ENCODE data around the gene TAOK2. TPM values are rescaled to one million over a fixed set of nuclear protein-coding genes. Genes with fewer than 3 reads are reported as not detected.

TAOK2 gene
- total RNA-seq, 2 donors from 2014 or later: 39.6 to 66.8 TPM

- no peak overlapping the region for H3K27ac Mint-ChIP-seq
- no peaks in the 10 kb centered on the region for H3K27me3 Mint-ChIP-seq
- ATAC-seq (no peak), DNase-seq (ENCODE audit: low spot score) (no peak)
- no peaks in the 10 kb centered on the region for H3K9me3 Mint-ChIP-seq
- H3K36me3 Mint-ChIP-seq: no peaks in the 10 kb centered on the region
- H3K4me3 Mint-ChIP-seq: no peak overlapping the region
- peaks cover 6 to 7% of the 10 kb centered on the region in 2 donors for H3K4me1 Mint-ChIP-seq (ENCODE audit: low read depth in 2 of 2)
Observed at GRCh38 chr16:30041841-30042240, 68.2 kb downstream of the TAOK2 start.

Other genes starting within 250 kb of the TAOK2 start
- 10 to 100 TPM; 15.1 to 17.9 TPM for gene C16orf54, start 227.9 kb upstream of the TAOK2 start, total RNA-seq
- not detected for gene ZG16, start 195.6 kb upstream of the TAOK2 start, total RNA-seq
- 100 to 1,000 TPM in 1 of 2 donors, 10 to 100 TPM in 1; 63.4 to 174 TPM for gene KIF22, start 183.1 kb upstream of the TAOK2 start, total RNA-seq
- 100 to 1,000 TPM; 241 to 424 TPM for gene MAZ, start 167.3 kb upstream of the TAOK2 start, total RNA-seq
- 1 to 10 TPM in 1 of 2 donors, under 1 TPM in 1; 0.98 to 2.8 TPM for gene PRRT2, start 161.7 kb upstream of the TAOK2 start, total RNA-seq
- 10 to 100 TPM; 20.5 to 36.1 TPM for gene PAGR1, start 157.7 kb upstream of the TAOK2 start, total RNA-seq
- gene MVP, start 153.4 kb upstream of the TAOK2 start, total RNA-seq: 100 to 1,000 TPM in 1 of 2 donors, 10 to 100 TPM in 1; 86.1 to 180 TPM
- gene CDIPT, start 110.6 kb upstream of the TAOK2 start, total RNA-seq: 10 to 100 TPM; 60.1 to 62.9 TPM
- not detected for gene SEZ6L2, start 74.3 kb upstream of the TAOK2 start, total RNA-seq
- 1 to 10 TPM in 1 of 2 donors, not detected in 1; 1.3 TPM for gene ASPHD1, start 73.4 kb upstream of the TAOK2 start, total RNA-seq
- gene KCTD13, start 47.6 kb upstream of the TAOK2 start, total RNA-seq: 10 to 100 TPM; 53.6 to 92.7 TPM
- 10 to 100 TPM; 44.3 to 51.6 TPM for gene TMEM219, start 11.8 kb upstream of the TAOK2 start, total RNA-seq
- 10 to 100 TPM; 30.0 to 40.8 TPM for gene HIRIP3, start 21.7 kb downstream of the TAOK2 start, total RNA-seq
- 100 to 1,000 TPM; 101 to 133 TPM for gene INO80E, start 22.4 kb downstream of the TAOK2 start, total RNA-seq
- gene DOC2A, start 37.2 kb downstream of the TAOK2 start, total RNA-seq: not detected
- gene C16orf92, start 49.3 kb downstream of the TAOK2 start, total RNA-seq: not detected
- gene TLCD3B, start 57.4 kb downstream of the TAOK2 start, total RNA-seq: 1 to 10 TPM; 1.4 to 5.3 TPM
- gene ALDOA, start 91.9 kb downstream of the TAOK2 start, total RNA-seq: 1,000 to 10,000 TPM; 1,789 to 1,983 TPM
- 100 to 1,000 TPM; 144 to 148 TPM for gene PPP4C, start 102.1 kb downstream of the TAOK2 start, total RNA-seq
- under 1 TPM; 0.29 to 0.78 TPM for gene TBX6, start 118.1 kb downstream of the TAOK2 start, total RNA-seq
- gene YPEL3, start 122.3 kb downstream of the TAOK2 start, total RNA-seq: 10 to 100 TPM; 21.1 to 25.8 TPM
- 1 to 10 TPM; 1.6 to 5.6 TPM for gene GDPD3, start 139.7 kb downstream of the TAOK2 start, total RNA-seq
- 10 to 100 TPM; 34.3 to 35.9 TPM for gene MAPK3, start 149.4 kb downstream of the TAOK2 start, total RNA-seq
- gene CORO1A, start 209.7 kb downstream of the TAOK2 start, total RNA-seq: 1,000 to 10,000 TPM in 1 of 2 donors, 100 to 1,000 TPM in 1; 987 to 1,615 TPM
- 100 to 1,000 TPM; 206 to 410 TPM for gene BOLA2B, start 219.8 kb downstream of the TAOK2 start, total RNA-seq
- gene SLX1A, start 220.0 kb downstream of the TAOK2 start, total RNA-seq: 100 to 1,000 TPM in 1 of 2 donors, 10 to 100 TPM in 1; 48.6 to 169 TPM
- gene SULT1A3, start 225.4 kb downstream of the TAOK2 start, total RNA-seq: 10 to 100 TPM; 19.1 to 46.7 TPM

Measured in natural killer cell treated with Interleukin-12 subunit alpha and Interleukin-12 subunit beta and Interleukin-15 and Interleukin-18, amount 100 ng/mL, for 72 hours (primary cell).